HepG2 (cell line): ENCODE data around the gene RPS6KA5. TPM values are rescaled to one million over a fixed set of nuclear protein-coding genes. Genes with fewer than 3 reads are reported as not detected.

Experiments
- ARNTL ChIP-seq: sonication (generic); formaldehyde crosslinking; IDR thresholded peaks from 2 replicates; pipeline ENCODE4 v1.4.0; 2020; ENCODE audit warnings: mild to moderate bottlenecking, missing genetic modification reagents
- ESRRA ChIP-seq: sonication (generic); formaldehyde crosslinking; IDR thresholded peaks from 2 replicates; pipeline ENCODE4 v1.5.1; 2020; ENCODE audit warnings: mild to moderate bottlenecking, low read depth, missing genetic modification reagents
- MBNL3 ChIP-seq: fragments of 250-450 bp; sonication (Bioruptor Pico); conservative IDR thresholded peaks from 2 replicates; pipeline ENCODE4 v1.8.0; 2022; ENCODE audit warnings: mild to moderate bottlenecking, inconsistent platforms
- MEF2D ChIP-seq: sonication (generic); formaldehyde crosslinking; IDR thresholded peaks from 2 replicates; pipeline ENCODE4 v1.5.1; 2020; ENCODE audit warnings: mild to moderate bottlenecking, missing genetic modification reagents
- MNT ChIP-seq: fragments of 450-650 bp; IDR thresholded peaks from 2 replicates; pipeline ENCODE4 v1.6.1; 2016
- MXD1 ChIP-seq: sonication (generic); formaldehyde crosslinking; IDR thresholded peaks from 2 replicates; pipeline ENCODE4 v1.4.0; 2020; ENCODE audit warnings: mild to moderate bottlenecking, missing genetic modification reagents
- MXD4 ChIP-seq: IDR thresholded peaks from 2 replicates; pipeline ENCODE4 v1.6.1; 2016; ENCODE audit warnings: mild to moderate bottlenecking, missing biosample characterization, missing genetic modification reagents
- PATZ1 ChIP-seq: sonication (generic); formaldehyde crosslinking; IDR thresholded peaks from 2 replicates; pipeline ENCODE4 v1.4.0; 2020; ENCODE audit warnings: missing genetic modification reagents
- SAP130 ChIP-seq: IDR thresholded peaks from 2 replicates; pipeline ENCODE4 v1.6.1; 2016; ENCODE audit warnings: low read depth
- TEAD2 ChIP-seq: sonication (generic); formaldehyde crosslinking; IDR thresholded peaks from 2 replicates; pipeline ENCODE4 v1.9.0; 2021; ENCODE audit warnings: missing genetic modification reagents
- TGIF2 ChIP-seq: IDR thresholded peaks from 2 replicates; pipeline ENCODE4 v1.6.1; 2016; ENCODE audit warnings: control low read depth, missing compliant biosample characterization
- ZFP36 ChIP-seq: fragments of 150-350 bp; IDR thresholded peaks from 2 replicates; pipeline ENCODE4 v1.6.1; 2018; ENCODE audit warnings: borderline replicate concordance, low read length, low read depth; ENCODE audit not compliant: partially characterized antibody
- ZNF121 ChIP-seq: sonication (generic); formaldehyde crosslinking; IDR thresholded peaks from 2 replicates; pipeline ENCODE4 v1.5.0; 2020; ENCODE audit warnings: mild to moderate bottlenecking, missing genetic modification reagents
- ZNF317 ChIP-seq: sonication (generic); formaldehyde crosslinking; IDR thresholded peaks from 2 replicates; pipeline ENCODE4 v1.5.0; 2020; ENCODE audit warnings: mild to moderate bottlenecking, missing genetic modification reagents
- ZNF773 ChIP-seq: sonication (generic); formaldehyde crosslinking; IDR thresholded peaks from 2 replicates; pipeline ENCODE4 v1.4.0; 2020; ENCODE audit warnings: missing genetic modification reagents, borderline replicate concordance
- ZSCAN21 ChIP-seq: sonication (generic); formaldehyde crosslinking; IDR thresholded peaks from 2 replicates; pipeline ENCODE4 v1.8.0; 2022; ENCODE audit warnings: mild to moderate bottlenecking, missing genetic modification reagents, moderate library complexity, borderline replicate concordance
- polyA plus RNA-seq, 8 experiments: library from polyadenylated mRNA; depleted of rRNA in 3 of 8; stranded (reverse) in 7 of 8; unstranded in 1 of 8; fragments of >200 nt; fragmentation: Illumina TruSeq in 4 of 8; extraction: Trizol in 4 of 8; gene quantifications; 2 replicates each; pipeline versions ENCODE4 v1.2.1 to v1.2.3, GENCODE V29; 2011 to 2016; ENCODE audit warnings: low read depth in 4 of 8, missing spikeins in 1 of 8, mixed read lengths in 1 of 8; ENCODE audit not compliant: insufficient read depth in 1 of 8
- total RNA-seq, 5 experiments: library from RNA; depleted of rRNA; stranded (reverse); fragments of >200 nt; fragmentation: Illumina TruSeq; extraction: Trizol; gene quantifications; 2 replicates each; pipeline ENCODE4 v1.2.3, GENCODE V29; 2016; ENCODE audit warnings: low read depth in 1 of 5
- TF ChIP-seq, protein P1 (sequence below): sonication (generic); formaldehyde crosslinking; IDR thresholded peaks from 2 replicates; pipeline ENCODE4 v1.5.0; 2020; ENCODE audit warnings: missing genetic modification reagents, mild to moderate bottlenecking, borderline replicate concordance
- TF ChIP-seq, protein P2 (sequence below): sonication (generic); formaldehyde crosslinking; IDR thresholded peaks from 2 replicates; pipeline ENCODE4 v1.4.0; 2020; ENCODE audit warnings: missing genetic modification reagents
- TF ChIP-seq, protein P3 (sequence below): sonication (generic); formaldehyde crosslinking; IDR thresholded peaks from 2 replicates; pipeline ENCODE4 v1.9.0; 2021; ENCODE audit warnings: missing genetic modification reagents, mild to moderate bottlenecking, borderline replicate concordance

RPS6KA5 gene
- total and polyA plus RNA-seq, 2 of the 13 experiments (the other 11 are each of a cell fraction or from before 2014, with no cell fraction given): 0.50 to 0.58 TPM

DNA sequence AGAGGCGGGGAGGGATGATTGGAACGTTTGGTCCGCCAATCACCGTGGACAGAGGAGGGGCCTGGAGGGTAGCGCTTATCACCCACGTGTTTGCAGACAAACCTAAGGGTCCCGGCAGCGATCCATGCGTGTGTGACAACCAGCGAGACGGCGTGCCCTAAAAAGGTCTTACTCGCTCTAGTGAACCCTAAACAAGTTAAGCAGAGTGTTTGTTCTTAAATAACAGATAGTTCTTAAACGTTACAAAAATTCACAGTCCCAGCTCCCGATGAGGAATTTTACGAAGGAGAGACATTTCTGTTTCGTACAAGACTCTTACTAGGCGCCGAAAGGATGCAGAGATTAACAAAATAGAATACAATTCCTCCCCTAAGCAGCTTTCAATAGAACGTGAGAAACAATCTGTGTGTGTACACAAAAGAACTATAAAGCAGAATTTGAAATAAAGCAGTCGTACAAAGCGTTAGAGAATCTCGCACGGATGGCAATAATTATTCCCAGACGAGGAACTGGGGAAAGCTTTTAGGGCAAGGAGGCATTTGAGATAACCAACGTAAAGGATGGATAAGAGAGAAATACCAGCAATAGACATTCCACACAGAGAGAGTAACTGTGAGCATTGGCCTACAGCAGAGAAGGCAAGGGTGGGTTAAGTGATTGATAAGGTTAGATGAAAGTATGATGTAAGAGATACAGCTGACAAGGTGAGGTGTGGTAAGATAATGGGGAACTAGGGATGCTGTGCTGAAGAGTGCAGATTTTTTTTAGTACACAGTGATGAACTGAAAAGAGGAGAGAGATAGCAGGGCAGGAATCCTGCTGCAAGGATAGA lies 831 bp upstream of the RPS6KA5 start (continued):
- peak; percentile 72; the same call in 1 of the 2 replicates for TF ChIP-seq MNT
- no peak for TF ChIP-seq ZNF317 (CRISPR knock-in tag)
- TF ChIP-seq MXD1: peak; percentile 75; the same call in 1 of the 2 replicates
- TF ChIP-seq ZSCAN21: peak; percentile 35; the same call in 1 of the 2 replicates
- no peak for TF ChIP-seq ESRRA (CRISPR knock-in tag)
- TF ChIP-seq, protein P1, sequence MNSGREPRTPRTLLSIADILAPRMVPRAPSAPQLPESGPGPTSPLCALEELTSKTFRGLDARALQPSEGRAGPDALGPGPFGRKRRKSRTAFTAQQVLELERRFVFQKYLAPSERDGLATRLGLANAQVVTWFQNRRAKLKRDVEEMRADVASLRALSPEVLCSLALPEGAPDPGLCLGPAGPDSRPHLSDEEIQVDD (CRISPR knock-in tag): no peak
- TF ChIP-seq TGIF2 (CRISPR knock-in tag): peak; percentile 94
- TF ChIP-seq ZNF121 (CRISPR knock-in tag): no peak
- TF ChIP-seq ARNTL (CRISPR knock-in tag): peak; percentile 65; the same call in 1 of the 2 replicates
- peak; percentile 74; the same call in 1 of the 2 replicates for TF ChIP-seq MEF2D (CRISPR knock-in tag)
- TF ChIP-seq TEAD2 (CRISPR knock-in tag): peak; percentile 73; the same call in 1 of the 2 replicates
- TF ChIP-seq, protein P2, sequence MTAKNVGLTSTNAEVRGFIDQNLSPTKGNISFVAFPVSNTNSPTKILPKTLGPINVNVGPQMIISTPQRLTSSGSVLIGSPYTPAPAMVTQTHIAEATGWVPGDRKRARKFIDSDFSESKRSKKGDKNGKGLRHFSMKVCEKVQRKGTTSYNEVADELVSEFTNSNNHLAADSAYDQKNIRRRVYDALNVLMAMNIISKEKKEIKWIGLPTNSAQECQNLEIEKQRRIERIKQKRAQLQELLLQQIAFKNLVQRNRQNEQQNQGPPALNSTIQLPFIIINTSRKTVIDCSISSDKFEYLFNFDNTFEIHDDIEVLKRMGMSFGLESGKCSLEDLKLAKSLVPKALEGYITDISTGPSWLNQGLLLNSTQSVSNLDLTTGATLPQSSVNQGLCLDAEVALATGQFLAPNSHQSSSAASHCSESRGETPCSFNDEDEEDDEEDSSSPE: no peak
- TF ChIP-seq, protein P3, sequence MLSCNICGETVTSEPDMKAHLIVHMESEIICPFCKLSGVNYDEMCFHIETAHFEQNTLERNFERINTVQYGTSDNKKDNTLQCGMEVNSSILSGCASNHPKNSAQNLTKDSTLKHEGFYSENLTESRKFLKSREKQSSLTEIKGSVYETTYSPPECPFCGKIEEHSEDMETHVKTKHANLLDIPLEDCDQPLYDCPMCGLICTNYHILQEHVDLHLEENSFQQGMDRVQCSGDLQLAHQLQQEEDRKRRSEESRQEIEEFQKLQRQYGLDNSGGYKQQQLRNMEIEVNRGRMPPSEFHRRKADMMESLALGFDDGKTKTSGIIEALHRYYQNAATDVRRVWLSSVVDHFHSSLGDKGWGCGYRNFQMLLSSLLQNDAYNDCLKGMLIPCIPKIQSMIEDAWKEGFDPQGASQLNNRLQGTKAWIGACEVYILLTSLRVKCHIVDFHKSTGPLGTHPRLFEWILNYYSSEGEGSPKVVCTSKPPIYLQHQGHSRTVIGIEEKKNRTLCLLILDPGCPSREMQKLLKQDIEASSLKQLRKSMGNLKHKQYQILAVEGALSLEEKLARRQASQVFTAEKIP (CRISPR knock-in tag): no peak
- TF ChIP-seq ZNF773: no peak
- TF ChIP-seq PATZ1 (CRISPR knock-in tag): no peak
- peak; percentile 98 for TF ChIP-seq MXD4 (CRISPR knock-in tag)
- no peak for TF ChIP-seq MBNL3
- TF ChIP-seq ZFP36: no peak
- peak; percentile 95 for TF ChIP-seq SAP130 (CRISPR knock-in tag)
